NB4 (cell line): ENCODE data around the gene EXOSC6.

Experiments
- CTCF ChIP-seq: IDR thresholded peaks from one replicate; pipeline ENCODE4 v1.5.1; 2012; ENCODE audit warnings: low read depth, low read length
- MAX ChIP-seq: IDR thresholded peaks from 2 replicates; pipeline ENCODE4 v1.6.1; 2011; ENCODE audit warnings: low read depth, low read length
- POLR2A ChIP-seq: IDR thresholded peaks from 2 replicates; pipeline ENCODE4 v1.6.1; 2011; ENCODE audit warnings: mild to moderate bottlenecking; ENCODE audit not compliant: insufficient read length; ENCODE audit errors: extremely low read depth

GRCh38 chr16:70257391-70257790 lies 5.7 kb upstream of the EXOSC6 start:
- TF ChIP-seq CTCF (no peak), POLR2A (no peak), MAX (no peak)
